K562 (cell line): ENCODE results near the gene SLCO3A1. TPM values are rescaled to one million over a fixed set of nuclear protein-coding genes. Genes with fewer than 3 reads are reported as not detected.

ENCODE experiments used
- ATAC-seq: fragments of 200-7000 bp; cut with Tn5 transposase; 3 replicates; pipeline ENCODE4 v1.9.1; 2020; ENCODE audit warnings: moderate library complexity
- BruUV-seq: library from RNA; stranded (reverse); fragments of 400-500 nt; replicated peaks from 2 replicates; lab custom pipeline; 2021; lab: Mats Ljungman, UMichigan
- CTCF ChIA-PET: fragments of 300-600 bp; formaldehyde crosslinking; extraction: SDS; loops from one replicate; lab custom pipeline; 2021; ENCODE audit warnings: low intra/inter-chr PET ratio; lab: Yijun Ruan, JAX
- POLR2A ChIA-PET: fragments of 300-600, 350-650 bp; sonication (Branson Sonifier 250); formaldehyde crosslinking; extraction: SDS; loops from one replicate; lab custom pipeline; 2021; ENCODE audit warnings: antibody characterized with exemption, inconsistent platforms; lab: Yijun Ruan, JAX
- DNase-seq, 4 experiments: peaks; one replicate each; pipeline versions ENCODE4 v3.0.0 to v3.0.0-alpha.2; 2011 to 2018; ENCODE audit warnings: low spot score in 3 of 4, mixed read lengths in 3 of 4; ENCODE audit errors: extremely low read depth in 1 of 4
- FAIRE-seq: peaks from 2 replicates; lab custom pipeline; 2011; peaks lifted over from hg19 to GRCh38; lab: Jason Lieb, UNC
- H2AFZ ChIP-seq: 2 replicates; pipeline ENCODE4 v1.6.0; 2011; ENCODE audit warnings: low read depth, low read length, control low read depth, inconsistent platforms
- H3K27ac ChIP-seq: fragments of 200-600 bp; 3 replicates; pipeline ENCODE4 v1.8.0; 2011; ENCODE audit warnings: low read depth, mild to moderate bottlenecking, control low read depth, inconsistent platforms, low read length, moderate library complexity, mixed read lengths; ENCODE audit errors: extremely low read depth
- H3K27me3 ChIP-seq, 2 experiments: fragments of 300-600 bp in 1 of 2; 2 replicates in 1 of 2; 3 replicates in 1 of 2; pipeline versions ENCODE4 v1.6.0 to v1.8.0; 2011; ENCODE audit warnings: inconsistent platforms in 2 of 2, low read length in 2 of 2, mild to moderate bottlenecking in 1 of 2, mixed read lengths in 1 of 2, moderate library complexity in 1 of 2; ENCODE audit not compliant: control insufficient read depth in 2 of 2, insufficient read depth in 2 of 2
- H3K36me3 ChIP-seq: fragments of 300-600 bp; 3 replicates; pipeline ENCODE4 v1.8.0; 2011; ENCODE audit warnings: mild to moderate bottlenecking, low read length, inconsistent platforms; ENCODE audit not compliant: control insufficient read depth, insufficient read depth
- H3K4me1 ChIP-seq, 2 experiments: fragments of 200-600 bp in 1 of 2; replicated peaks in 1 of 2; 2 replicates in 1 of 2; 3 replicates in 1 of 2; pipeline versions ENCODE4 v1.5.1 to v1.8.0; 2011; ENCODE audit warnings: inconsistent platforms in 2 of 2, low read length in 2 of 2, mild to moderate bottlenecking in 1 of 2, mixed read lengths in 1 of 2, moderate library complexity in 1 of 2; ENCODE audit not compliant: control insufficient read depth in 2 of 2, insufficient read depth in 2 of 2
- H3K4me2 ChIP-seq: 2 replicates; pipeline ENCODE4 v1.6.1; 2011; ENCODE audit warnings: low read length, control low read depth, inconsistent platforms, mixed read lengths; ENCODE audit not compliant: insufficient read depth
- H3K4me3 ChIP-seq: fragments of 200-600 bp; sonication (generic), shearing (Covaris generic); 2 replicates; pipeline ENCODE4 v1.5.1; 2016; ENCODE audit warnings: control low read depth, inconsistent platforms
- H3K79me2 ChIP-seq: fragments of 200-600 bp; 3 replicates; pipeline ENCODE4 v1.8.0; 2011; ENCODE audit warnings: low read length, inconsistent platforms; ENCODE audit not compliant: control insufficient read depth, insufficient read depth
- H3K9ac ChIP-seq, 2 experiments: 2 replicates each; pipeline versions ENCODE4 v1.6.0 to v1.6.1; 2011; ENCODE audit warnings: low read depth in 2 of 2, low read length in 2 of 2, control low read depth in 1 of 2, inconsistent platforms in 1 of 2, mild to moderate bottlenecking in 1 of 2, mixed read lengths in 1 of 2; ENCODE audit not compliant: insufficient read depth in 1 of 2
- H3K9me1 ChIP-seq: one replicate; pipeline ENCODE4 v1.6.0; 2011; ENCODE audit warnings: inconsistent platforms, mild to moderate bottlenecking, low read length, moderate library complexity; ENCODE audit not compliant: control insufficient read depth, insufficient read depth
- H3K9me3 ChIP-seq: replicated peaks from 2 replicates; pipeline ENCODE4 v1.5.1; 2011; ENCODE audit warnings: low read depth, low read length, inconsistent platforms; ENCODE audit not compliant: control insufficient read depth, insufficient read depth
- H4K20me1 ChIP-seq: replicated peaks from 2 replicates; pipeline ENCODE4 v1.6.1; 2011; ENCODE audit warnings: low read length, inconsistent platforms, mixed read lengths; ENCODE audit not compliant: control insufficient read depth, insufficient read depth
- BDP1 ChIP-seq: IDR thresholded peaks from 3 replicates; pipeline ENCODE4 v1.6.1; 2011; ENCODE audit not compliant: insufficient read length, insufficient read depth
- CBFA2T3 ChIP-seq: fragments of 450-650 bp; IDR thresholded peaks from 2 replicates; pipeline ENCODE4 v1.6.1; 2017
- ERF ChIP-seq: fragments of 450-650 bp; formaldehyde crosslinking; IDR thresholded peaks from 2 replicates; pipeline ENCODE4 v1.4.0; 2020; ENCODE audit warnings: mild to moderate bottlenecking, mixed read lengths
- MCM3 ChIP-seq: fragments of 450-650 bp; IDR thresholded peaks from 2 replicates; pipeline ENCODE4 v1.6.1; 2016
- POLR2AphosphoS2 ChIP-seq: IDR thresholded peaks from 2 replicates; pipeline ENCODE4 v1.6.1; 2012; ENCODE audit warnings: low read length, improper control_type of control experiment
- RAD51 ChIP-seq: fragments of 450-650 bp; IDR thresholded peaks from 2 replicates; pipeline ENCODE4 v1.7.1; 2016; ENCODE audit warnings: low read depth, mild to moderate bottlenecking, borderline replicate concordance
- RBM39 ChIP-seq: fragments of 200-400 bp; formaldehyde crosslinking; optimal IDR thresholded peaks from 2 replicates; pipeline ENCODE3; 2018; ENCODE audit warnings: low read depth, low read length
- ZNF184 ChIP-seq: sonication (generic); formaldehyde crosslinking; IDR thresholded peaks from 2 replicates; pipeline ENCODE4 v1.5.0; 2020; ENCODE audit warnings: missing genetic modification reagents
- WGBS: fragments of 100-300 bp; shearing (Covaris generic); methylation state at CpG from one replicate; pipeline ENCODE4 v1.1.6; 2016; ENCODE audit warnings: low coverage, mixed read lengths; ENCODE audit not compliant: insufficient coverage; ENCODE audit errors: missing lambda C conversion rate; 5-methylcytosine and 5-hydroxymethylcytosine counted together
- in situ Hi-C: fragments of 300-500 bp; cut with MboI; formaldehyde crosslinking; loops from 4 replicates; pipeline ENCODE4 v1.15.0; 2018; ENCODE audit warnings: inconsistent platforms, mixed read lengths
- intact Hi-C: fragments of 100-400 bp; cut with micrococcal nuclease; formaldehyde crosslinking; loops from 2 replicates; pipeline ENCODE4 v1.14.2; 2022
- polyA plus RNA-seq, 8 experiments: library from polyadenylated mRNA; depleted of rRNA in 4 of 8; stranded (reverse) in 5 of 8; unstranded in 3 of 8; fragments of >200 nt; fragmentation: Nextera tagmentation in 2 of 8; fragmentation: Illumina TruSeq in 1 of 8; extraction: Ambion mirVana in 2 of 8; extraction: Trizol in 1 of 8; gene quantifications; 2 replicates each; pipeline versions ENCODE4 v1.2.1 to v1.2.3, GENCODE V29; 2011 to 2014; ENCODE audit warnings: inconsistent platforms in 1 of 8, missing spikeins in 1 of 8
- total RNA-seq, 7 experiments: library from RNA; depleted of rRNA in 6 of 7; stranded (reverse); fragments of >200 nt in 6 of 7; fragmentation: Illumina TruSeq in 2 of 7; extraction: Trizol in 2 of 7; gene quantifications; 2 replicates each; pipeline versions ENCODE4 v1.2.1 to v1.2.3, GENCODE V29; 2011 to 2021; ENCODE audit warnings: low replicate concordance in 1 of 7
- TF ChIP-seq, protein P1 (sequence below): sonication (generic); formaldehyde crosslinking; IDR thresholded peaks from 2 replicates; pipeline ENCODE4 v1.8.1; 2022; ENCODE audit warnings: missing genetic modification reagents
- TF ChIP-seq, protein P2 (sequence below), 2 experiments: IDR thresholded peaks; 2 replicates each; pipeline ENCODE4 v1.6.1; 2012; ENCODE audit warnings: improper control_type of control experiment in 2 of 2, low read depth in 2 of 2, low read length in 2 of 2, borderline replicate concordance in 1 of 2
- TF ChIP-seq, protein P3 (sequence below): fragments of 450-650 bp; IDR thresholded peaks from 2 replicates; pipeline ENCODE4 v1.6.1; 2014; ENCODE audit warnings: low read depth, mild to moderate bottlenecking, moderate library complexity, borderline replicate concordance
- TF ChIP-seq, protein P4 (sequence below): sonication (generic); formaldehyde crosslinking; IDR thresholded peaks from 2 replicates; pipeline ENCODE4 v1.5.0; 2020; ENCODE audit warnings: missing genetic modification reagents
- TF ChIP-seq, protein P5 (sequence below): fragments of 250-450 bp; sonication (Bioruptor Pico); IDR thresholded peaks from 2 replicates; pipeline ENCODE4 v1.8.0; 2022; ENCODE audit warnings: moderate library complexity, mild to moderate bottlenecking, inconsistent platforms

SLCO3A1 gene
- total and polyA plus RNA-seq, 9 of the 15 experiments (the other 6 are each of a cell fraction or from before 2014, with no cell fraction given) = 0.01 to 0.84 (median 0.06) TPM; not detected in 3

DNA sequence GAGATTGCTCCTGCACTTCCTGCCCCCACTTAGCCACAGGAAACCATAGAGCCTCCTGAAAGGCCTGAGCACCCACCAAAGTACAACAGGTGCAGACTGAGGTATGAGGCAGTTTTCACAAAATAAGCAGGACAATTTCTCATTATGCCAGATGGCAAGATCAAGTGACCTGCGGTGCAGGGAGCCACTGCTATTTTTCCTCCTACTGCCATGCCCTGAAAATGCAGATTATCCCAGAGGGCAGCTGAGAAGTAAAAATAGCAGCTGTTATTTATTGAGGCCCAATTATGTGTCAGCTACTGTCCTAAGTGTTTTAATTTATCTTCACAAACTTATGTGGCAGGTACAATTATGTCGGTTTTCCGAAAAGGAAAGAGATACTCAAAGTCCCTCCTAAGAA, 330.6 kb downstream of the SLCO3A1 start:
- CTCF ChIA-PET = no interaction called here
- Histone ChIP-seq H3K9me3 (no peaks in the 10 kb centered on the region), H3K27me3 (no peaks in the 10 kb centered on the region), H2AFZ (no peak overlapping the region), H3K4me1 (no peaks in the 10 kb centered on the region), H3K4me3 (no peak overlapping the region), H3K9ac (no peak overlapping the region), H3K9me1 (no peaks in the 10 kb centered on the region), H3K27ac (no peak overlapping the region), H3K4me2 (no peak overlapping the region), H4K20me1 (no peaks in the 10 kb centered on the region)
- ATAC-seq (no peak), DNase-seq (no peak), FAIRE-seq (no peak)
- in situ Hi-C loops (no loop called here), intact Hi-C loops (no loop called here)
- BruUV-seq = no TSS peak
- POLR2A ChIA-PET = no interaction called here
- WGBS = 4% methylated on average over 3 of the region's 3 CpGs
- TF ChIP-seq CBFA2T3 = no peak
- TF ChIP-seq ERF = no peak
- no peak for TF ChIP-seq BDP1
- no peak for TF ChIP-seq RBM39
- no peak for TF ChIP-seq RAD51
- TF ChIP-seq, protein P1, sequence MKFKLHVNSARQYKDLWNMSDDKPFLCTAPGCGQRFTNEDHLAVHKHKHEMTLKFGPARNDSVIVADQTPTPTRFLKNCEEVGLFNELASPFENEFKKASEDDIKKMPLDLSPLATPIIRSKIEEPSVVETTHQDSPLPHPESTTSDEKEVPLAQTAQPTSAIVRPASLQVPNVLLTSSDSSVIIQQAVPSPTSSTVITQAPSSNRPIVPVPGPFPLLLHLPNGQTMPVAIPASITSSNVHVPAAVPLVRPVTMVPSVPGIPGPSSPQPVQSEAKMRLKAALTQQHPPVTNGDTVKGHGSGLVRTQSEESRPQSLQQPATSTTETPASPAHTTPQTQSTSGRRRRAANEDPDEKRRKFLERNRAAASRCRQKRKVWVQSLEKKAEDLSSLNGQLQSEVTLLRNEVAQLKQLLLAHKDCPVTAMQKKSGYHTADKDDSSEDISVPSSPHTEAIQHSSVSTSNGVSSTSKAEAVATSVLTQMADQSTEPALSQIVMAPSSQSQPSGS (CRISPR knock-in tag) = no peak
- no peak for TF ChIP-seq MCM3
- TF ChIP-seq, protein P2, sequence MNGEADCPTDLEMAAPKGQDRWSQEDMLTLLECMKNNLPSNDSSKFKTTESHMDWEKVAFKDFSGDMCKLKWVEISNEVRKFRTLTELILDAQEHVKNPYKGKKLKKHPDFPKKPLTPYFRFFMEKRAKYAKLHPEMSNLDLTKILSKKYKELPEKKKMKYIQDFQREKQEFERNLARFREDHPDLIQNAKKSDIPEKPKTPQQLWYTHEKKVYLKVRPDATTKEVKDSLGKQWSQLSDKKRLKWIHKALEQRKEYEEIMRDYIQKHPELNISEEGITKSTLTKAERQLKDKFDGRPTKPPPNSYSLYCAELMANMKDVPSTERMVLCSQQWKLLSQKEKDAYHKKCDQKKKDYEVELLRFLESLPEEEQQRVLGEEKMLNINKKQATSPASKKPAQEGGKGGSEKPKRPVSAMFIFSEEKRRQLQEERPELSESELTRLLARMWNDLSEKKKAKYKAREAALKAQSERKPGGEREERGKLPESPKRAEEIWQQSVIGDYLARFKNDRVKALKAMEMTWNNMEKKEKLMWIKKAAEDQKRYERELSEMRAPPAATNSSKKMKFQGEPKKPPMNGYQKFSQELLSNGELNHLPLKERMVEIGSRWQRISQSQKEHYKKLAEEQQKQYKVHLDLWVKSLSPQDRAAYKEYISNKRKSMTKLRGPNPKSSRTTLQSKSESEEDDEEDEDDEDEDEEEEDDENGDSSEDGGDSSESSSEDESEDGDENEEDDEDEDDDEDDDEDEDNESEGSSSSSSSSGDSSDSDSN (IDR thresholded peaks at IDR 0.05; ENCODE audit: borderline replicate concordance in 1 of 2, low read depth in 2 of 2, low read length in 2 of 2) = no peak
- TF ChIP-seq, protein P3, sequence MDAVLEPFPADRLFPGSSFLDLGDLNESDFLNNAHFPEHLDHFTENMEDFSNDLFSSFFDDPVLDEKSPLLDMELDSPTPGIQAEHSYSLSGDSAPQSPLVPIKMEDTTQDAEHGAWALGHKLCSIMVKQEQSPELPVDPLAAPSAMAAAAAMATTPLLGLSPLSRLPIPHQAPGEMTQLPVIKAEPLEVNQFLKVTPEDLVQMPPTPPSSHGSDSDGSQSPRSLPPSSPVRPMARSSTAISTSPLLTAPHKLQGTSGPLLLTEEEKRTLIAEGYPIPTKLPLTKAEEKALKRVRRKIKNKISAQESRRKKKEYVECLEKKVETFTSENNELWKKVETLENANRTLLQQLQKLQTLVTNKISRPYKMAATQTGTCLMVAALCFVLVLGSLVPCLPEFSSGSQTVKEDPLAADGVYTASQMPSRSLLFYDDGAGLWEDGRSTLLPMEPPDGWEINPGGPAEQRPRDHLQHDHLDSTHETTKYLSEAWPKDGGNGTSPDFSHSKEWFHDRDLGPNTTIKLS = no peak
- no peak for TF ChIP-seq ZNF184 (CRISPR knock-in tag)
- TF ChIP-seq, protein P4, sequence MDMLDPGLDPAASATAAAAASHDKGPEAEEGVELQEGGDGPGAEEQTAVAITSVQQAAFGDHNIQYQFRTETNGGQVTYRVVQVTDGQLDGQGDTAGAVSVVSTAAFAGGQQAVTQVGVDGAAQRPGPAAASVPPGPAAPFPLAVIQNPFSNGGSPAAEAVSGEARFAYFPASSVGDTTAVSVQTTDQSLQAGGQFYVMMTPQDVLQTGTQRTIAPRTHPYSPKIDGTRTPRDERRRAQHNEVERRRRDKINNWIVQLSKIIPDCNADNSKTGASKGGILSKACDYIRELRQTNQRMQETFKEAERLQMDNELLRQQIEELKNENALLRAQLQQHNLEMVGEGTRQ (CRISPR knock-in tag) = no peak
- no peak for TF ChIP-seq POLR2AphosphoS2
- TF ChIP-seq, protein P5, sequence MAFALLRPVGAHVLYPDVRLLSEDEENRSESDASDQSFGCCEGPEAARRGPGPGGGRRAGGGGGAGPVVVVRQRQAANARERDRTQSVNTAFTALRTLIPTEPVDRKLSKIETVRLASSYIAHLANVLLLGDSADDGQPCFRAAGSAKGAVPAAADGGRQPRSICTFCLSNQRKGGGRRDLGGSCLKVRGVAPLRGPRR (CRISPR knock-in tag) = no peak
- TF ChIP-seq, all 486 proteins: peak for 0
- H3K79me2 ChIP-seq = no peaks in the 10 kb centered on the region
- H3K36me3 ChIP-seq = no peaks in the 10 kb centered on the region
